GM21619 (cell line): ENCODE measurements around the gene KLK14.

Source experiments
- ATAC-seq: cut with Tn5 transposase; IDR thresholded peaks from one replicate; pipeline ENCODE4 v1.9.1; 2021; ENCODE audit not compliant: unreplicated experiment

KLK14 gene

DNA sequence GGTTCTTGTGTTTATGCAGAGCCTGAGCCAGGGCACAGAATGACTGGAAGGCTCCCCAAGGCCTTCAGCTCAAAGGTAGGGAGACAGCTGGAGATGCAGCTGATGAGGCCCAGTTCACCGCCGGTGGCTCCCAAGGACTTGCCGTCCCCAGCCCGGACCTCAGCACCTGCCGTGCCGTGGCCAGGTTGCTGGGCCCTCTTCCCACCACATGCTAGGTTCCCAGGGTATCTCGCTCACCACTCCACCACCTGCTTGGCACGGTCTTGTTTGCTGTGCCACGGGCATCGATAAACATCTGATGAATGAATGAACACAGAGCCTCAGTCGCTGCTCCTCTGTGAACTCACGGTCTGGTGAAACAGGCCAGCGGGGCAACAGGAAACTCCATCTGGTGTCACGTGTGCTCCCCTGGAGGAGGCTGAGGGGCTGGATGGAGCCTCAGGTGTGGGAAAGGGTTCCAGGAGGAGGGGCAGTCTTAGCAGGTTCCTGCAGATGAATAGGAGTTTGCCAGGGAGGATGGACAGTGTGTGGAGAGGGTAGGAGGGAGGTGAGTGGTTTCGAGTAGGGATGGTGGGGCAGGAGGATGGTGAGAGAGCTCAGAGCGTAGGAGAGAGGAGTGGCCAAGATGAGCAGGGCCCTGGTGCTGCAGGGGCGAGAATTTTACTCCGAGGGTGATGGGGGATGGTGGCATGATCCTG, 3.6 kb upstream of the KLK14 start:
- no peak for ATAC-seq

DNA sequence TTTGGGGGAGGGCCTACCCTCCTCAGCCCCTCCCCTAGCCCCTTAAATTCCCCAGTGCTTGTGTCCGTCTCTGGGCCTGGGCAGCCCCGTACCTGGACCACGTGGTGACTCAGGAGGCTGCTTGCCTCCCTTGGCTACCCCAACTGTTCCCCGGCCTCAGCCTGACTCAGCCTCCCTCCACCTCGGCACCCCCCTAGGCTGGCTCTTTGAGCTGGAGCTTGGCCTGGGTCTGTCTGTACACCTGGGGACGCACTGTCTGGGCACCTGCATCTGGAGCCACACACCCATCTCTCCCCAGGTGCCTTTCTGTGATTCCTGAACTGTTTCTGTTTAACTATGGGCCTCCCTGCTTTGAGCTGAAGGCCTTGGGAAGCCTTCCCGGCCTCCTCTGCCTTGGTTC, 1.8 kb upstream of the KLK14 start:
- ATAC-seq = no peak

DNA sequence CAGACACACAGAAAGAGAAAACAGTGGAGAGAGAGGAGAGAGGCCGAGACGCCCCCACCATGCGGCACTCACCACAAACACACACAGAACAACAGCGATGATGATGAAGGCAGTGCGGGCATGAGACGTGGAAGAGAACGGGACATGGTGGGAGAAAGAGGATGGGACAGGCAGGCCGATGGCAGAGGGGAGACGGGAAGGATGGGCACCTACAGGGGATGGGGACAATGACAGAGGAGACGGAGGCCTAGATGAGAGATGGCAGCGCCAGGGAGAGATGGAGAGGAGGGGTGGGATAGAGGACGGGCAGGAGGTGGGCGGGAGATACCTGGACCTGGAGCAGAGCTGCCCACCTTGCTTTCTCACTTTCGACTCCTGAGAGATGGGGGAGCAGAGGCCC, 1.1 kb upstream of the KLK14 start:
- no peak for ATAC-seq

DNA sequence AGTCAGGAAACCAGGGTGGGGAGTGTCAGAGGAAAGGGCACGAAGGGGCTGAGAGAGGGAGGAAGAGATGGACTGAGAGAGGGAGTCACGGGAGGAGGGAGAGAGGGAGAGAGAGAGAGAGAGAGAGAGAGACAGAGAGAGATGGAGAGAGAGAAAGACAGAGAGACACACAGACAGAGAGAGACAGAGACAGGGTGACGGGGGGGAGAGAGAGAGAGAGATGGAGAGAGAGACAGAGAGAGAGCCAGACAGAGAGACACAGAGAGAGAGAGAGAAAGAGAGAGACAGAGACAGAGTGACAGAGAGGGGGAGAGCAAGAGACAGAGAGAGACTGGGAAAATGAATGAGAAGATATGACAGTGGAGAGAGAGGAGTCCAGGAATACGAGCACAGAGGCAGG, 494 bp upstream of the KLK14 start:
- no peak for ATAC-seq

DNA sequence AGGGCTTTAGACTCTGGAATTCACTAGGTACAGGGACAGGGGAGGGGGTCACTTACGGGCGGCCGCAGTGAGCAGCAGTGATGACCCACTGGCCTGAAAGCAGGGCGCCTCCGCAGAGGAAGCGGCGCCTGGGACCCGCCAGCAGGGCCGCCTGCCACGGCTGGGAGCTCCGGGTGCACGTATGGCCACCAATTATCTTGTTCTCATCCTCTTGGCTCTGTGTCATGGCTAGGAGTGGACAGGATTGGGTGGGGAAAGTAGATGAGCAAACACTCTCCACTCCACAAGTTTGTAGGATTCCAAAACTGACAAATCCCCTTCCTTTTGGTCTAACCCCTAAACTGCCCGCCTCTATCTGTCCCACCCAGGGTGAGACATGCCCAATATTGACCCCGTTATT, 1.2 kb downstream of the KLK14 start:
- no peak for ATAC-seq

DNA sequence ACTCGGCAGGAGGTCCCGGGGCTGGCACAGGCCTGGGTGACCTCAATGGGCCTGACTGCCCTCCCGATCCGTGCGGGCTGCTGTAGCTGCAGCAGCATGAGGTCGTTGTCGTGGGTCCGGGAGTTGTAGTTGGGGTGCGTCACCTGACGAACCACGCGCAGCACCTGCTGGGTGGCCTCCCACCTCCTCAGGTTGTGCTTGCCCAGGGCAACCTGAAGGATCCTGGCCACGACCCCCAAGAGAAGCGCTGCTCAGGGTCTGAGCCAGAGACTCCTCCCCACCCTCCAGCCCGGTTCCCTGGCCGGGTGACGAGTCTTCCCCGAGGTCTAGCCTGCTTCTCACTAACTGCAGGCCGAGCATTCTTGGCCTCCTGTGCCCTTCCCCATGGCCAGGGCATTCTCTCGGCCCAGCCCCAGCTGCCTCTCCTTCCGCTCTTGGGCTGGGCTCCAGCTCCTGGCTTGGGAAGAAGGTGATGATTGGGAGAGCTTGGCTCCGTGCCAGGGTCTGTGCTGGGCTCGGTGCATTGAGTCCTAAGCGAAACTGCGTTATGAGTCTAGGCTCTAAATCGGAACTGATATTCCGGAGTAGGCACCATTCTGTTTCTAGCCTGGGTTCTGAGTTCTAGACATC, 3.1 kb downstream of the KLK14 start:
- no peak for ATAC-seq

DNA sequence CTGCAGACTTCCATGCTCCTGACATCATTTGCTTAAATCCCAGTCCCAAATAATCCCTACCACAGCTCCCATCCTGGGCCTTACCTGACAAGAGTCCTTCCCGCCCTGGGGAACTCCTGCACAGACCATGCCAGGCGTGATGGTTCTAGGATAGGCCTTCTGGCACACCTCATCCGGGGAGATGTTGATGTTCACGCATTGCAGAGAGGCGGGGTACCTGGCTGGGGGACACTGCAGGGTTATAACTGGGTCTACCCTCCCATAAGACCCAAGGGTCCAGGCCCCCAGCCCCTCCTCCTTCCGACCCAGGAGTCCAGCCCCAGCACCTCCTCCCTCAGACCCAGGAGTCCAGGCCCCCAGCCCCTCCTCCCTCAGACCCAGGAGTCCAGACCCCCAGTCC, 4.0 kb downstream of the KLK14 start:
- ATAC-seq = no peak

DNA sequence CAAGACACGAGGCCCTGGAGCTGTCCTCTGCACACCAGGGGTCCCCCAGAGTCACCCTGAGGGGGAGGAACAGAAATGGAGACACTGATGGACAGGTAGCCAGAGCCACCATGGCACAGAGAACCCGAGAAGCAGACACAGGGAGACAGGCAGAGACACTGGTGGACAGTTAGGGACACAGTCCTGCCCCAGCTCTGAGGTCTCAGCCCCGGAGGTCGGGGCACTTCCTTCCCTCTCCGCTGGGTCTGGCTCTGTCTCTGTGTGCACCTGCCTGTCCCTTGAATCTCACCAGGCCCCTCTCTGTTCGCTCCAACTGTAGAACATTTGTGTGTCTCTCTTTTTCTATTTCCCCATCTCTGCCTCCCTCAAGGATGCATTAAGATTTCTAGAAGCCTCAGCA, 4.6 kb downstream of the KLK14 start:
- no peak for ATAC-seq

DNA sequence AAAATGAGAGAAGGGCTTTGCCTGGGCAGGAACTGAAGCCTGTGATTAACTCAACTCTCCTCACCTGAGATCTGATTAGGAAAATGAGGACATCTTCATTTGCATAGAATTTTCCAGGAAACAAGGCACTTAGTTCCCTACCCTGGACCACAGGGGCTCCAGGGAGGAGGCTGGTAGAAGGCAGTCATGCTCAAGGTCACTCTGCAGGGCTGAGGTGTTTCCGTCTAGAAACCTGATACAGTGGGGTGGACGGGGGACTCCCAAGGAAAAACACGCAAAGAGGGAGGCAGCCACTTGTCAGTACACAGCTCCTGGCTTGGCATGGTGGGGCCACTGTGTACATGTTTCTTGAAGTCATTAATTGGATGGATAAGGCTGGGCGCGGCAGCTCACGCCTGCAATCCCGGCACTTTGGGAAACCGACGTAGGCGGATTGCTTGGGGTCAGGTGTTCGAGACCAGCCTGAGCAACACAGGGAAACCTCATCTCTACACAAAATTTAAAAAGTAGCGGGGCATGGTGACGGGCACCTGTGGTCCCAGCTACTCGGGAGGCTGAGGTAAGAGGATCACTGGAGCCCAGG, 6.0 kb downstream of the KLK14 start:
- no peak for ATAC-seq

DNA sequence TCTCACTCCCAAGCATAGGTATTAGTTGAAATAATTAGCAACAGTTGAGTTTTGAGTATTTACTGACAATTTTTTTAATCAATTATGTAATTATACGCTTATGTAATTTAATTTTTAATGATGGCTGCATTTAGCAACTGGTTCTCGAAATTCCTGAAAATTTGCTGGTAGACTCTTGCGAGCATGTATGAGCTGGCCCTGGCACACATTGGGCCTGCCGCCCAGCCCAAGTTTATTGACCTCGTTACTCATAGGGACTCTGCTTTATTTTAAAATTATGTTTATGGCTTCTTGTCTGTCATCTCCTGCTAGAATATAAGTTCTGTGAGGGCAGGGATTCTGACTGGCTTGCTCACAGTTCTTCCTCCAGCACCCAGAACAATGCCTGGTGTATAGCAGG, 6.7 kb downstream of the KLK14 start:
- no peak for ATAC-seq

DNA sequence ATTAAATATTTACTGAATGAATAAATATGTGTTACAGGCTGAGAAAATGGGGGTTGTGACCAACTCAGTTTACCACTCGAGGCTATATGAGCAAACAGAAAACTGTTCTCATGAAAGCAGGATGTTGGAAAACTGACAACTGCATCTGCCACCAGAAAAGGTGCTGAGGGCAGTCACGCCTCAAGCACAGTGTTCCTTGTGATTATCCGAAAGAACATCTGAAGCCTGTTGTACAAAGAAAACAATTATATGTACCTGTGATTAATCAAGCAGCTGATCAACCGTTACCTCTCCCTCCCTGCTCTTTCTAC, 11.6 kb downstream of the KLK14 start:
- no peak for ATAC-seq

DNA sequence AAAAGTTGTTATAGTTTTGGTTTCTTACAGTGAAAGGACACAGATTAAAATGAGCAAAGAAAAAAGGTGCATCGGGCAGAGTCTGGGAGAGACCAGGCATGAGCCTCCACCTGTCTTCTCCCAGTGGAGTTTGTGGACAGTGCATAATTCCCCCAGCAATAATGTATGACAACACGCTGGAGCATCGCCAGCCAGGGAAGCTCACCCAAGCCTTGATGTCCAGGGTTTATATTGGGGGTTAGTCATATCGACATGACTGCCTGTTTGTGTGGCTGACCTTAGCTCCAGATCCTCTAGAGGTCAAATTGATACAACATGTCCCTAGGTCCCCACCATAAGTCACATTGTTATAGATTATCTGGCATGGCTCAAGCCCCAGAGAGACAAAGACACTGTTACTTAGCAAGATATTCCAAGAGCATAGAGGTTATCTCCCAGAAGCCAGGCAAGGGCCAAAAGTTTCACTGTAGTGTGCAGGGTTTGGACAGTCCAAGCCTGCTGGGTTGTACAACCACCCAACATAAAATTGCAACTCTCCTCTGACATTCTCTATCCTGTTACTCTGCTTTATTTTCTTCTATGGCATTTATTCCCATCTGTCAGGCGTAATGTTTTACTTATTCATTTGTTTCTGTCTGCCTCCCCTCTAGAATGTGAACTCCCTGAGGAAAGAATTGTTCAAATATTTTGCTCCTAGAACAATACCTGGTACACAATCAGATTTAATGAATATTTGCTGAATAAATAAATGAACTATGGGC, 12.2 kb downstream of the KLK14 start:
- ATAC-seq = no peak

DNA sequence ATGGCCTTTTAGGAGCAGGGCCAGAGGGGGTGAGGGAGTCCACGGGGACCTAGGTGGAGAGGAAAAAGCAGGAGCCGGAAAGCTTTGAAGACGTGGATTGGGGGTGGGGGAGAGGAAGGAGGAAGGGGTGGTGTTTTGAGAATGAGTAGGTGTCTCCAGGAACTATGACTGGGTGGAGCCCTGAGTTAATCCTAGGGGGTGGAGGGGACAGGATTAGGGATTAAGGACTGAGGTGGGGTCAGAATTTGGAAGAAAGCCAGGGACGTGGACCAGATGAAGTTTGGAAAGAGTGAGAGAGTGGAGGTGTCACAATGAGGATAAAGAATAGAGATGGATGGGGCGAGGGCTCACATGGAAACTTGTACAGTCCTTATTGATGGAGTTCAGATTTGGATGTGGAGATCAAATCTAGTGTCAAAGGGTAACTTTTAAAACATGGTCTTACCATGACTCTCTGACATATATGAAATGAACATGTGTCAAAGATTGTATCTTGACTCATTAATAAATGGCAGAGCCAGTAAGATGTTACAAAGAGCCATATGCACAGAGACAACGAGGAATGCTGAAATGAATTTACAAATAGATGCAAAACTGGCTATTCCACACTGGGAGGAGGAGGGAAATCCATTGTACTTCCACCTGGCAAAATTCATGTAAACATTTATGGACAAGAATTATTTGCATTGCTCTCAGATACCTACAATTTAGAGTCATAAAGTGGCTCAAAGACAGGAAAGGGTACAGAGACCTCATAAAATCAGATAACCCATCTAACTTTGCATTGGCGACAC, 16.1 kb downstream of the KLK14 start:
- ATAC-seq = no peak

DNA sequence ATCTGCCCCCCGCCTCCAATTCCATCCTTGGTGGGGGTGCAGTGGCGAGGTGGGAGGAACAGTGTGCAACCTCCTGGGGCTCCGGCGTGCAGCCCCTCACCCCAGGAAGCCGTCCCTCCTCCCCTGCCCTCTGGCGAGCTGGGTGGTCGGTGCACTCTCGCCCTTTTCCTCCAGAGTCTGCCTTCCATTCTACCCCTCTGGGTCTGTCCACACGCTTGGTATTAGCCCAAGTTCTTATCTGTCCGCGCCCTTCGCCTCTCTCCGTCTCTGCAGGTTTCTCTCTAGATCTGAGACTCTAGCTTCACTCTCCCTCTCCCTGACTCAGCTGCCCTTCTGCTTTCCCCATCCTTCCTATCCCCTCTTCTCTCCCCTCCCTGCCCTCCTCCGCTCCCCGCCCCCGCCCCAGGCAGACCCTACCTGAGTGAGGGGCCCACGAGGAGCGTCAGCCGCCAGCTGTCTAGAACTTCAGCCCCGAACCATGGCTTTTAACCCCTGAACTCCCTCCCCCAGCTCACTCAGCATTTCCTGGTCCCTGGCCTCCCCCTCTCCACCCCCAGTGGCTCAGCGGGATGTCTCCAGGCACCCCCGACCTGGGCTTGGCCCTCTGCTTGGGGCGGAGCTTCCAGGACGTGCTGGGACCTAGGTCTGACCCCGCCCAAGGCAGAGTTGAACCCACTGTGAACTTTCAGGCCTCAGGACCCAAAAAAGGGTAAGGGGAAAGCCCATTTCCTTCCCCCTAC, 17.3 kb downstream of the KLK14 start:
- ATAC-seq = no peak

DNA sequence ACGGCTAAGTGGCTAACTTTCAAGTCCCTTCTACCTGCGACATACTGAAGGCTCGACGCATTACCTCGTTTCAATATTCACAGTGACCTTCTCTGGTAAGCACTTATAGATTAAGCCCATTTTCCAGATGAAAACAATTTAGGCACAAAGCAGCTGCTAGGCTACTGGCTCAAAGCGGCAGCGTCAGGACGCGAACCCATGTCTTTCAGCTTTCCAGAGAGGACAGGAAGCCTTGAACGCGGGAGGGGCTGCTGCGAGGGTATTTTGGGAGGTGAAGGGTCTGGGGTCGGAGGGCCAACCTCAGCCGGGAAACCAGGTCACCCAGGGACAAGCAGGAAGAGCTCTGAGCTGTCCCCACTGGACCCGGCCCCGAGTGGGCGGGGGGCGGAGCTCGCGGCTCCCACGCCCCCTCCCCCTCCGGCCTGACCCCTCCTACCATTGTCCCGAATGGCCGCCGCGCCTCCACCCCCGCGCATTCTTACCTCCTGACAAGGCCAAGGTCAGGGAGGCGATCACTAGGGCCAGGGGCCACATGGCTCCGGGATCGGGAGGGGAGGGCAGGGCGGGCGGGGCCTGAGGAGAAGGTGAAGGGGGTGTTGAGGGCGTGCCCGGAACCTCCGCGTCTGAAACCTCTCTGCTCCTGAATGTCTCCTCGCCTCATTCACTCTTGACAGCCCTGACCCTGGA, 18.0 kb downstream of the KLK14 start, which contains the start of gene KLK13:
TSS of gene KLK13 (minus strand) at position 559 of the 687 bp plus-strand sequence. CDS start at position 534, 25 bp downstream.
- ATAC-seq = no peak

DNA sequence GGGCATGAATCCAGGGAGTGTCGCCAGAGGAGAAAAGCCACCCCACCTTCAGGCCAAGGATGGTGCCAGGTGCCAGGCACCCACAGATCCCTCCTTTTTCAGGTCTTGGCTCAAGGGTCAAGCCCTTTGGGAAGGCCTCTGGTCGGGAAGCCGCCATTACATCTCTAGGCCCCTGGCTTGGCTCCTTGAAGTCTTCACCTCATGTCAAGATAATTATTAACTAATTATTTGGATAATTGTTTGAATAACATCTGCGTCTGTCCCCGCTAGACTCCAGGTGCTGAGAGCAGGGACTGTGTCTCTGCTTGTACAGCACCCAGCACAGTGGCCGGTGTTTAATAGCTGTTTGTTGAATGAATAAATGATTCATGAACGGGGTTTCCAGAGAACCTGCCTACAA, 19.0 kb downstream of the KLK14 start:
- ATAC-seq = no peak

DNA sequence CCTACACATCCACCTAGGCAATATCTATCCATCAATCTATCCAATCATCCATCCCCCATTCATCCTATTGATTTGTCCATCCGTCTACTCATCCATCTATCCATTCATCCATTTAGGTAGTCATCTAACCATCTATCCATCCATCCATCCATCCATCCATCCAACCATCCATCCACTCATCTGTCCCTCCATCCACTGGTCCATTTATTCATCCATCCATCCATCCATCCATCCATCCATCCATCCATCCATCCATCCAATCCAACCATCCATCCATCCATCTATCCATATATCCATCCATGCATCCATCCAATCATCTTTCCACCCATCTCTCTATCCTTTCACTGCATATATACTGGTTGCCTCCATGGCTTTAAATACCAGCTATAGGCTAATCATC, 21.7 kb downstream of the KLK14 start:
- no peak for ATAC-seq

DNA sequence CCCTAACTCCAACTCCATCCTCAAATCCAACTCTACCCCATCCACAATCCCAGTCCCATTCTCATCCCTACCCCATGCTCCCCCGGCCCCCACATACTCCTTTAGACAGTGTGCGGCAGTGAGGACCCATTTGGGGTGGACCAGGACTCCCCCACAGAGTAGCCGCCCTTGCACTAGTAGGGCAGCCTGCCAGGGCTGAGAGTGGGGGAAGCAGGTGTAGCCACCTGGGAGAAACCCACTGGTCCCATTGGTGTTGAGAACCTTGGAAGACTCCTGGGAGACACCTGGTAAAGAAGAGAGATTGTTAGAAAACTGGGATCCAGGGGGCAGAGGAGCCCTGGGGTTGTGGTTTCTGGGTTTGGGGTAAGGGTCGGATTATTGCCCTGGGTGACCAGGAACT, 22.4 kb downstream of the KLK14 start:
- no peak for ATAC-seq

DNA sequence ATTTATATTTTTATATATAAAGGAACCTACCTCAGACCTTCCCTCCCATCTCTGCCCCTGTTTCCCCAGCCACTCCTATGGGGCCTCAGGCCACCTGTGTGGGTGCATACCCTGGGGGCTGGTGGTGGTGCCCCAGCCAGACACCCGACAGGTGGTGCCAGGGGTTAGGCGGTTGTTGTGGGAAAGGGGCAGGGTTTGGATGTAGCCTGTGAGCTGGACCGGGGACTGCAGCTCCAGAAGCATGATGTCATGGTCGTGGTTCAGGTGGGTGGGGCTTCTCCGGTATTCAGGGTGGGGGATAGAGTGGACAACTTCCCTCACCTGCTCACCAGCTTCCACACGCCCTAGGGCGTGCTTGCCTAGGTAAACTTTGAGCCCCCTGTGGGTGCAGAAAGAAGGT, 23.0 kb downstream of the KLK14 start:
- no peak for ATAC-seq

DNA sequence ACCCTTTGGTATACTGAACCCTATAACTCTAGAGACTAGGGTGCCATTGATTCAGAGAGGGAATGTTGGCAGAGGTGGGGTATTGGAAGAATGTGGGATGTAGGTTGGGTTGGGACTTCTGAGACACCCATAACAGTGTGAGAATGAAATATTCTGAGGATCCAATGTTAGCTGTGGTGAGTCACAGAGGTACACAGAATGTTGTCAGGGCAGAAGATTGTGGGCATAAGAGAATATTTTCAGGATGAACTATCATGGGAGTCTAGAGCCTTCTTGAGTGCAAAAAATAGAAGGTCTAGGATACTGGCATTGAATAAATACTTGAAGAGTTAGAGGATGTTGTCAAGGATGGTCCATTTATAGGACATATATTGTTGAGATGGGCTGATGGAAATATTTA, 26.8 kb downstream of the KLK14 start:
- ATAC-seq = no peak
